NCI-H1092 treated with DMSO at 0.1 percent for 48 hours (cell line): ENCODE data around the gene BACH2.
A peak's percentile ranks its signal among the peaks of the same experiment; 100 is the strongest.
"Not testable (repeated sequence)": the region's sequence is repeated elsewhere in the genome, so short reads cannot be mapped to it uniquely, and the experiment has no call there.

ENCODE experiments used
- DNase-seq: peaks from one replicate; lab custom pipeline; 2025; lab: John Stamatoyannopoulos, UW

Gene BACH2

GRCh38 chr6:89993411-89993810 lies 303.2 kb downstream of the BACH2 start:
- DNase-seq = no peak

GRCh38 chr6:89992818-89993217 lies 303.8 kb downstream of the BACH2 start:
- DNase-seq = no peak

GRCh38 chr6:89989742-89990141 lies 306.9 kb downstream of the BACH2 start:
- no peak for DNase-seq

GRCh38 chr6:89987830-89988229 lies 308.8 kb downstream of the BACH2 start:
- DNase-seq = no peak

- DNase-seq = no peak
Measured at GRCh38 chr6:89987140-89987539, 309.5 kb downstream of the BACH2 start.

GRCh38 chr6:89986650-89987074 lies 310.0 kb downstream of the BACH2 start:
- no peak for DNase-seq

GRCh38 chr6:89985751-89986493 lies 310.7 kb downstream of the BACH2 start:
- no peak for DNase-seq

- DNase-seq = no peak
Measured at GRCh38 chr6:89984926-89985750, 311.5 kb downstream of the BACH2 start.

GRCh38 chr6:89980353-89980752 lies 316.3 kb downstream of the BACH2 start:
- no peak for DNase-seq

- DNase-seq = no peak
Measured at GRCh38 chr6:89979481-89980119, 317.0 kb downstream of the BACH2 start.

- no peak for DNase-seq
Measured at GRCh38 chr6:89978749-89979145, 317.9 kb downstream of the BACH2 start.

- DNase-seq = peak; percentile 23
Measured at GRCh38 chr6:89977808-89978748, 318.6 kb downstream of the BACH2 start.

- no peak for DNase-seq
Measured at GRCh38 chr6:89976694-89977020, 320.0 kb downstream of the BACH2 start.

- no peak for DNase-seq
Measured at GRCh38 chr6:89975991-89976693, 320.5 kb downstream of the BACH2 start.

- DNase-seq = no peak
Measured at GRCh38 chr6:89975366-89975765, 321.3 kb downstream of the BACH2 start.

GRCh38 chr6:89974834-89975233 lies 321.8 kb downstream of the BACH2 start:
- peak; percentile 37 for DNase-seq

GRCh38 chr6:89972025-89972381 lies 324.6 kb downstream of the BACH2 start:
- no peak for DNase-seq

- DNase-seq = not testable (repeated sequence)
Measured at GRCh38 chr6:89971338-89972024, 325.2 kb downstream of the BACH2 start.

- peak; percentile 65 for DNase-seq
Measured at GRCh38 chr6:89970609-89971337, 325.9 kb downstream of the BACH2 start.

- DNase-seq = no peak
Measured at GRCh38 chr6:89970072-89970471, 326.6 kb downstream of the BACH2 start.
